Esophagus muscularis mucosa (tissue), 4 donors: ENCODE results near the gene BBS1.

Experiments
- EP300 ChIP-seq: sonication (generic); formaldehyde crosslinking; IDR thresholded peaks from one replicate; pipeline ENCODE4 v1.6.1; 2017; ENCODE audit warnings: antibody characterized with exemption
- POLR2A ChIP-seq: fragments of 450-650 bp; IDR thresholded peaks from one replicate; pipeline ENCODE4 v1.6.1; 2017; ENCODE audit warnings: antibody characterized with exemption, moderate library complexity, mild to moderate bottlenecking, low read depth
- POLR2AphosphoS5 ChIP-seq, 2 donors: sonication (generic); formaldehyde crosslinking; IDR thresholded peaks; one replicate each; pipeline ENCODE4 v1.6.1; 2017; ENCODE audit warnings: antibody characterized with exemption in 2 of 2
- TF ChIP-seq, protein P1 (sequence below), 3 experiments: fragments of 200-600 bp in 2 of 3; fragments of 450-650 bp in 1 of 3; sonication (generic) in 2 of 3; IDR thresholded peaks; one replicate each; pipeline ENCODE4 v1.5.1; 2017 to 2019; ENCODE audit warnings: antibody characterized with exemption in 3 of 3, mild to moderate bottlenecking in 2 of 3, moderate library complexity in 1 of 3

- TF ChIP-seq, protein P1, sequence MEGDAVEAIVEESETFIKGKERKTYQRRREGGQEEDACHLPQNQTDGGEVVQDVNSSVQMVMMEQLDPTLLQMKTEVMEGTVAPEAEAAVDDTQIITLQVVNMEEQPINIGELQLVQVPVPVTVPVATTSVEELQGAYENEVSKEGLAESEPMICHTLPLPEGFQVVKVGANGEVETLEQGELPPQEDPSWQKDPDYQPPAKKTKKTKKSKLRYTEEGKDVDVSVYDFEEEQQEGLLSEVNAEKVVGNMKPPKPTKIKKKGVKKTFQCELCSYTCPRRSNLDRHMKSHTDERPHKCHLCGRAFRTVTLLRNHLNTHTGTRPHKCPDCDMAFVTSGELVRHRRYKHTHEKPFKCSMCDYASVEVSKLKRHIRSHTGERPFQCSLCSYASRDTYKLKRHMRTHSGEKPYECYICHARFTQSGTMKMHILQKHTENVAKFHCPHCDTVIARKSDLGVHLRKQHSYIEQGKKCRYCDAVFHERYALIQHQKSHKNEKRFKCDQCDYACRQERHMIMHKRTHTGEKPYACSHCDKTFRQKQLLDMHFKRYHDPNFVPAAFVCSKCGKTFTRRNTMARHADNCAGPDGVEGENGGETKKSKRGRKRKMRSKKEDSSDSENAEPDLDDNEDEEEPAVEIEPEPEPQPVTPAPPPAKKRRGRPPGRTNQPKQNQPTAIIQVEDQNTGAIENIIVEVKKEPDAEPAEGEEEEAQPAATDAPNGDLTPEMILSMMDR (IDR thresholded peaks at IDR 0.05), result no peak
- TF ChIP-seq POLR2AphosphoS5 (IDR thresholded peaks at IDR 0.05), result no peak
- no peak for TF ChIP-seq EP300
- TF ChIP-seq POLR2A, result no peak
These were observed 44.2 kb downstream of the BBS1 start for GRCh38 chr11:66554602-66555001.
